ENCODE results near the gene WASHC2A.
"Not testable (repeated sequence)": the region's sequence is repeated elsewhere in the genome, so short reads cannot be mapped to it uniquely, and the experiment has no call there.

WASHC2A gene

DNA sequence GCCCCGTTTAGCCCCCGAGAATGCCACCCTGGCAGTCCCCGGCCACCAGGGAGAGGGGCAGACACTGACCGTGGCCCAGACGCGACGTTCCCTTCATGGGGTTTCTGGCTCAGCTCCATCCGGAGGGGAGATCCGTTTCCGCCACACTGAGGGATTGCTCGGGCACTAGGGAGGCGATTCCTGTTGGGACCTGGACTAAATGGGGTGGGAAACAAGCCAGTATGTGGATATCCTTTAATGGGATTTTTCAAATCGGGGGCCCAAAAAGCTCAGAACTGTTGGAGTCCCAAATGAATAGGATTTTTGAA is 552 bp downstream of the WASHC2A start:
- DNase-seq (ENCODE audit: low read depth in 2 of 2) = not testable (repeated sequence)

DNA sequence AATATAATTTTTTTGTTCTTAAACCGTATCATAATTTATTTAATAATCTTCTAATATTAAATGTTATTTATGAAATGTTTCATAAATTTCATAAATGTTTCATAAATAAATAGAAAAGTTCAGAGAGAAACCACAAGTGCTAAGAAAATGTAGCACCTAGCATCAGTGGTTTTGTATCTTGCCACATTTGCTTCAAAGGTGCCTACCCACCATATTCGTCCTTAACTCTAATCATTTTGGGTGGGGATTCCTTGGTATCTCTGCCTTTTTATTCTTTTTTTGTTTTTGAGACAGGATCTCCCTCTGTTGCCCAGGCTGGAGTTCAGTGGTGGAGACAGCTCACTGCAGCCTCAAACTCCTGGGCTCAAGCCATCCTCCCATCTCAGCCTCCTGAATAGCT is 7.4 kb downstream of the WASHC2A start:
- not testable (repeated sequence) for DNase-seq (ENCODE audit: low read depth in 2 of 2)

DNA sequence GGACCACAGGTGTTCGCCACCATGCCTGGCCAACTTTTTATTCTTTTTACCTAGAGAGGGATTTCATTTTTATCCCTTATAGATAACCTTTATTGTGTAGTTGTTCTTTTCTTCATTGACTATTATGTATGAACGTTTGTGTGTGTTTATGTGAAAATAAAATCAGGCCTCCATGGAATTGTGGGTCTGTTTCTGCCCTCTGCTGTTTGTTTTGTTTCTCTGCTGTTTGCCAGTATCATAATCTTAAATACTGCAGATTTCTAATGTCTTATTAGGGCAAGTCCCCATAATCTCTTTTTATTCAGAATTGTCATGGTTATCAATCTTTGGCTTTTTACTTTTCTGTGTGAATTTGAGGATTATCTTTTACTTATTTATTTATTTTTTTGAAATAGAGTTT is 7.8 kb downstream of the WASHC2A start:
- not testable (repeated sequence) for DNase-seq (ENCODE audit: low read depth in 2 of 2)

DNA sequence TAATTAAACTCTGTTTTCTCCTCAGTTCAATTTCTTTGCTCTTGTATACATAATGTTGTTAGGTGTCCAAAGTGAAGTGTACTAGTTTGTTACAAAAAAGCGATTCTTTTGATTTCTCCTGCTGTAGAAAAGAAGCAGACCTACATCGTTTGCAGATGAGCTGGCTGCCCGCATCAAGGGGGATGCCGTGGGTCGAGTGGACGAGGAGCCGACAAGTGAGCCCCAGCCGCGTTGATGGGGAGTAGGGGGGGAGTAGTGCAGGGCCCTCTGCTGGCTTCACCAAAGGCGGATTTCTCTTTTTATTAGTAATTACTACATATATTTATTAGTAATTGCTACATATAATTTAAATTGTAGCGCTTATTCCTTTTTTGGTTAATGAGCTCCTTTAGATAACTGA is 23.6 kb downstream of the WASHC2A start:
- DNase-seq (ENCODE audit: low read depth in 2 of 2) = not testable (repeated sequence)

DNA sequence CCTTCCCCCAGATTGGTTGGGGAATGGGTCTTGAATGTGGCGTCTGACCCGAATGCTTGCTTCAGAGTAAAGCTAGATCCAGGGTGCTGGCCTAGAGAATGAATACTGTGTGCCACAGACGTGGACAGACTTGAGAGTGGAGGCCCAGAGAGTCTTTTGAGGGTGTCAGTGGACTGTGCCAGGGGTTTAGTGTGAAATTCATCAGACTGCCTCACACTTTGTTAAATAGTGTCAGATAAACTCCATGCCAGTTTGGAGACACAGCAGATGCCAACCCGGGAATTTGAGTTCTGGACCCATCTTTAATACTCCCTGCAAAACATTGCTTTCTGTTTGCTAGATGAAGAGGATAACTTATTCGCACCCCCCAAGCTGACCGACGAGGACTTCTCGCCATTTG is 25.2 kb downstream of the WASHC2A start:
- not testable (repeated sequence) for DNase-seq (ENCODE audit: low read depth in 2 of 2)

DNA sequence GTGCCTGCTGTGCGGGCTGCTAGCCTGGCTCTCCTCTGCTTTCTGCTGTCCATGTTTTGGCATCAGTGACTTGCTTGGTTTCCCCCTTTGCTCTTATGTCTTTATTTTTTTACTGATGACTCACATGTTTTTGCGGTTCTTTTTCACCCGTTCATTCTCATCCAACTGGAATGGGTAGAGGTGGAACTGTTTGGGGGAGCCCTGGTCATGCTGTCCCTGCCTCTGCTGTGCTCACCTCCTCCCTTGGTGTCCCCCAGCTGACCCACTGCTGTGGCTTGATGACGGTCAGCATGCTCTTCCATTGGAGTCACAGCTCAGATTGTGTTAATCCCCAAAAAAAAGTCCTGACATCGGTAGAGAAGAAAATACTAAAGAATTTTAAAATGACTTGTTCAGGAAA is 26.9 kb downstream of the WASHC2A start:
- DNase-seq (ENCODE audit: low read depth in 2 of 2) = not testable (repeated sequence)

DNA sequence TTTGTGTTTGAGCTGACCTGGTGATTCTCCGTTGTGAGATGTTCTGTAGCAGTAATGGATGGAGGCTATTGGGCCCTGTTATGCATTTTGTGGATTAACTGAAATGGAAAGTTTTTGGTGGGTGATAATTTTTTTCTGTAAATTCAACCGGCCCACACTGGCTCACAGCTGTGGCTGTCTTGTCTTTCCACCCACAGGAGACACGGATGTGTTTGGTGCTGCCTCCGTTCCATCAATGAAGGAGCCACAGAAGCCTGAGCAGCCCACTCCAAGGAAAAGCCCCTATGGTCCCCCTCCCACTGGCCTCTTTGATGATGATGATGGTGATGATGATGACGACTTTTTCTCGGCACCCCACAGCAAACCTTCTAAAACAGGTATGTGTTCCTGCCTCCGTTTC is 27.6 kb downstream of the WASHC2A start:
- DNase-seq (ENCODE audit: low read depth in 2 of 2) = not testable (repeated sequence)

DNA sequence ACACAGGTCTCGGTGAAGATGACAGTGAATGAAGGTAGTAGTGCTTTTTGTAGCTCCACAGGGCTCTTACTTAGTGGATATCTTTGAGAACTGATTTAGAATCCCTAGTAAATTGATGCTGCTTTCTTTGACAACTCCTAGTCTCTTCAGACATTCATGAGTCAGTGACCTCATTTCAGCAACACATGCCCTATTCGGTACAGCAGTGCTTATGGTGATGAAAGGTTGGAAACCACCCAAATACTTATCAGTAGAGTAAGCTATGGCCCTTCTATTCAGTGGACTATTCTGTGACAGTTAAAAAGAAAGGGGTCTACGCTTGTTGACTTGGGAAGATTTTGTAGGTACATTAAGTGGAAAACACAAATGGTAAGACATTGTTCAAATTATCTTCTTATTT is 29.0 kb downstream of the WASHC2A start:
- DNase-seq (ENCODE audit: low read depth in 2 of 2) = not testable (repeated sequence)

DNA sequence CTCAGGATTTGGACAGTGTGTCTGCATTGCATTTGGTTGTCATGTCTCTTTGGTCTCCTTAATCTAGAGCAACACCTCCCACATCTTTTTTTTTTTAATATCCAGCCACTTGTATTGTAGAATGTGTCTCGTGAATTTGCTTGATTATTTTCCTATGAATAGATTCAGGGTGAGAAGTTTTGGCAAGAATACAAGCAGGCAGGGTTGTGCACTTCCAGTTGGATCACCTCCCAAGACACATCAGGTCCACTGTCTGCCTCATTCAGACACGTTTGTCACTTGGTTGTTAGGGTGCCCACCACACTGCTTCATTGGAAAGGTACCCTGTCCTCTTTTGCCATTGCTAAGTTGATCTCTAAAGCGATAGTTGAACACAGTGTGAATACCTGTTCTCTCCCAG is 30.9 kb downstream of the WASHC2A start:
- not testable (repeated sequence) for DNase-seq (ENCODE audit: low read depth in 2 of 2)

DNA sequence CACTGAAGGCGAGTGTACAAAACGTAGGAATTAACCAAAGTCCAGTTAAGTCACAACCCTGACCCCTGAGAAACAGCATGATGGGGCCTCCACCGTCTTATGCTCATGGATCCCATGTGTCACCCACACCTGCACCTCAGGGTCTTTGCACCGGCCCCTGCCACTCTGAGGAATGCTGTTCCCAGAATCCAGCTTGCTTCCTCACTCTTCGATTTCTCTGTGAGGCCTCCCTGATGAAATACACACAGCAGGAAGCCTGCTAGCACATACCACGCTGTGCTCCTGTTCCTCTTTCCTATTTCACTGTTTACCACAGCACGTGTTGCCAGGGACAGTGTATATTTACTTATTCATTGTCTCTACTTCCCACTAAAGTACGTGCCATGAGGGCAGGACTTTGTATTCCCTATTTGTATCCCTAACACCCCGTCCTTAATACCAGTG is 33.4 kb downstream of the WASHC2A start:
- DNase-seq (ENCODE audit: low read depth in 2 of 2) = not testable (repeated sequence)

DNA sequence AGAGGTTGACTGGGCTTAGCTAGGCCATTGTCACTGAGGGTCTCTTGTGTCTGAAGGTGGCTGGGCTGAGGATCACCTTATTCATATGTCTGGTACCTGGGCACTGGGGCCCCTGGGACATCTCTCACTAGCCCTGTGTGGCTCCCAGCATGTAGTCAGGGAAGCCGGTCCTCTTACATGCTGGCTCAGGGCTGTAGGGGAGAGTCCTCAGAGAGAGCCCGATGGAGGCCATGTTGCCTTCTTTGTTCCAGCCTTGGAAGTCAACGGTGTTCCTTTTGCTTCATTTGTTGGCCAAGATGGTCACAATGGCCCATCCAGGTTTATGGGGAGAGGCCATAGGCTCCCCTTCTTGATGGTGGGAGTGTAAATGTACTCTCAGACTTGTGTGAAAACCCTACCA is 34.0 kb downstream of the WASHC2A start:
- DNase-seq (ENCODE audit: low read depth in 2 of 2) = not testable (repeated sequence)

DNA sequence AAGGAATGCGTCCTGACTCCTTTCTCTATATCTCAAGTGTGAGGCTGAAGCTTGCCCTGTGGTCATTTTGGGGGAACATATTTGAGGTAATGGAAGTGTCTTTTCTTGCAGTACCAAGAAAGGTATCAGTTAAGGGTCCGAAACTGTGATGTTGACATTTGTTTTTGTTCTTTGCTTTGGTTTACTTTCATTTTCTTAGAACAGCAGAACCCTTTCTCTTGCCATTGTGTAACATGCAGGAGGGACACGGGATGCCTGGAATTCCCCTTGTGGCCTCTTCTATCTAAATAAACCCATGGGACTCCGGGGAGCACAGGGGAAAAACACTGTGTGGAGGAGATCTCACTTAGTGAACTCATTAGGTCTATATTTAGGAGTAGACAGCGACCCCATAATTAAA is 34.5 kb downstream of the WASHC2A start:
- not testable (repeated sequence) for DNase-seq (ENCODE audit: low read depth in 2 of 2)

DNA sequence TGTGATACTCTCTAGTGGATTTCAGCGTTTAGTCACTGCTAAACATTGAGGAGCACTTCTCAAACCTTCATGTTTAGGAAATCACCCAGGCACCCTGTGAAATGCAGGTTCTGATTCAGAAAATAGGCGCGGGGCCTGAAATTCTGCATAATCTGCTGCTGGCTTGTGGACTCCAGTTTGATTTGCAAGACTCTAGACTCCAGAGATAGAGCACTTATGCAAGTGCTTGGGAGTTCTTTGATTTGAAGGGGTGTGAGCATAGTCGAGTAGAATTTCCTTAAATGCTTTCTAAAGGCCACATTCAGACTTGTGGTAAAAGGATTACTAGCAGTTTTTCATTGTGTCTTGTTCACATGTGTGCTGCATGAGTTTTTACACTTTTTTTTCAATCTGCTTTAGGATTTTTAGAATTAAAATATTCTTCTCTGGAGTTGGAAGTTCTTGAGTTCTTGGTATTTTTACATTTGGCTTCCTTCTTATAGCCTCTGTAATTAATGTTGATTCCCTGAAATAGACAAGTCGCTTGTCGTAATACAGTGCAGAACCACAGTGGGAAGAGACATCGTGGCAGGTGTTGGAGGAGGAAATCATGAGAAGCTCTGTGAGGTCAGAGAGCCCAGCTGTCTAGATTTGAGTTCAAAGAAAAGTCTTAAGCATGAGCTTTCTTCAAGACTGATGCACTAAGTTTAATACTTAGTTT is 41.4 kb downstream of the WASHC2A start:
- not testable (repeated sequence) for DNase-seq (ENCODE audit: low read depth in 2 of 2)

DNA sequence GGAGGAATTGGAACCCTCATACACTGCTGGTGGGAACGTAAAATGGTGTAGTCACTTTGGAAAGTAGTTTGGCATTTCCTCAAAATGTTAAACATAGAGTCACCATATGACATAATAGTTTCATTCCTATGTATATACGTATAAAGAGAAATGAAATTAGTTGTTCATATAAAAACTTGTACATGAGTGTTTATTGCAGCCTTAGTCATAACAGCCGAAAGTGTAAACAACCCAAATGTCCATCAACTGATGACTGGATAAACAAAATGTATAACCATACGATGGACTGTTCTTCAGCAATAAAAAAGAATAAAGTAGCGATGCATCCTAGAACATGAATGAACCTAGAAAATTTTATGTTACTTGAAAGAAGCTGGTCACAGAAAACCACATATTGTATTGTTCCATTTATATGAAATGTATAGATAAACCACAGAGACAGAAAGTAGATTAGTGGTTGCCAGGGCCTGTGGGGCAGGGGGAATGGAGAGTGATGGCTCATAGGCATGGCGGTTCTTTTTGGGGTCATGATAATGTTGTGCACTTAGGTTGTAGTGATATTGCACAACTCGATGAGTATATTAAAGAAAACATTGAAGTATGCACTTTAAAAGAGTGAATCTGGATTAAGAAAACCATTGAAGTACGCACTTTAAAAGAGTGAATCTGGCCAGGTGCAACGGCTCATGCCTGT is 44.8 kb downstream of the WASHC2A start:
- not testable (repeated sequence) for DNase-seq (ENCODE audit: low read depth in 2 of 2)

DNA sequence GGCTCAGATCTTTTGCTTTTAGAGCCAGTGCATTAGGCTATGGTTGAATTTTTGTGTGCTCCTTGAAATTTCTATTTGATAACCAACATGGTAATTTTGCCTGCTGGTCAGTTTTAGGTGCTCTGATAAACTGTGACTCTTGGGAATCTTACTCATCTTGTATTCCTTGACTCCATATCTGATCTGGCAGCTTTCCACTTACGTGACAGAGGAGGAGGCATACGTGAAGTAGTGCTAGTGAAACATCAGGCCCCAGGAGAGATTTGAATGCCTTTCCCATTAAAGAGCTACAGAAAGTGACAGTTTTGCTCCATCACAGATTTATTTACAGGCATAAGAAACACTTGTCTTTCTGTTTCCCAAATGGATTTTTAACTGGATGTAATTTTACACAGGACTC is 59.0 kb downstream of the WASHC2A start:
- not testable (repeated sequence) for DNase-seq (ENCODE audit: low read depth in 2 of 2)

DNA sequence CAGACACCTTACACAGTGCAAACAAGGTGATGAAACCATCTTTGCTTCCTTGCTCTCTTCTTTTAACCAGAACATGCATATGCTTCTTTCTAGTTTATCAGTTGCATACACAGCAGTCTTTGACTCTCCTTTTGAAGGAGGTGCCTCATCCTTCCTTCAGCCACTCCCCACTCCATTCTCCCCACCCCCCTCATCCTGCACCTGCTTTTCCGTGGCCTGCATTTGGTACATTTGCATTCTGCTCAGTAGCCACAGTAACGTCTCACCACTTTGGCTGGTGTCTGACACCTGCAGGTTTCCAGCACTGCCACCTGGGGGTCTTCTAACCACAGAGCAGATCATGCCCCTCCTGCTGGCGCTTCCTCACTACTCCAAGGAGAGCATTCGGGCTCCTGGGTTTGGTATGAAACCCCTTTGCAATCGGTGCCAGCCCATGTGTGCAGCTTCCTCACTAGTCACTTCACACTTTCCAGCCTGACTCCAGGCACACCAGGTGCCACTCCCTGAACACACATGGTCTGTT is 60.1 kb downstream of the WASHC2A start:
- not testable (repeated sequence) for DNase-seq (ENCODE audit: low read depth in 2 of 2)

DNA sequence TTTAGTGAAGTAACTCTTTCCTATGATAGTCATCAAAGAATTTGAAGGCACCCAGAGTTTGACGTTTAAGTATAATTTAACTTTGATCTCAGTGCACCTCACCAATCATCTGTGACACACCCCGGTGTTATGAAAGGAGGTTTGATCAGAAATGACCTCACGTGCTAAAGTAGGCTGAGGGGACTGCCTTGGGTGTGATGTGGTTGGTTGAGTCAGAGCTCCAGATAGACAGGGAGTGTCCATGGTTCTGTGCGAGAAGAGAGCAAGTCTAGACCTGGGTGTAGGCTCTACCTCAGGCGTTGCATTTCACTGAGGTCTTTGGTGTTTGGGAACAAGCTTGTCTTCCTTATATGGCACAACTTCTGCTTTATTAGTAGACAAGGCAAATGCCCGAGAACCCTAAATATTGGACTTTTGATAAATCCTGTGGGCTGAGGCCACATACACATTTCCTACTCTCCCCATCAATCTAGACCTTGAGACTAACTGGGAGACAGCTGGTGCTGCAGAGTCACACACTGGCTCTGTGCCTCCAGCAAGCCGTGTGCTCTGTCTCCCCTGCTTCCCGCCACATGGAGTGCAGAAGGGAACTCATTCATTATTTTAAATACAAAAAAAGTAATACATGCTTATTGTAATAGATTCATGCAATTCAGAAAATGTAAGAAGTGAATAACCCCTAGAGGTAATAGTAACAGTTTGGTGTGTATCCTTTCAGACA is 63.7 kb downstream of the WASHC2A start:
- DNase-seq (ENCODE audit: low read depth in 2 of 2) = not testable (repeated sequence)

DNA sequence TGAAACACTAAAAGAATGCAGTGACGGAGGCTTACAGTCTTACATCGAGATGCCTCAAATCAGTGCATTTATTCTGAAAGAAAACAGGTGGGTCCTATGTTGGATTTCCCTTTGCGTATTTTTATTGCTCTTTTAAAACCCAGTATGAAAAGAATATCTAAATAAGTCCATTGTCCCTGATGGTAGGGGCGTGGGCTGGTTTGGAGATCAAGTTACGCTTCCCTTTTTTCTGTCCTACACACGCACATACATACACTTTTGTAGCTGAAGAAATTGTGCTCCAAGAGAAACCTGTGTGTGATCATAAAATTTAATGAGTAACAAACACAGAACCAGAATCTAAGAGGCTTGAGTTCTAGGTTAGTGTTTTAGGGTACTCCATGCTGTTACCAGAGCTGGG is 64.6 kb downstream of the WASHC2A start:
- not testable (repeated sequence) for DNase-seq (ENCODE audit: low read depth in 2 of 2)

DNA sequence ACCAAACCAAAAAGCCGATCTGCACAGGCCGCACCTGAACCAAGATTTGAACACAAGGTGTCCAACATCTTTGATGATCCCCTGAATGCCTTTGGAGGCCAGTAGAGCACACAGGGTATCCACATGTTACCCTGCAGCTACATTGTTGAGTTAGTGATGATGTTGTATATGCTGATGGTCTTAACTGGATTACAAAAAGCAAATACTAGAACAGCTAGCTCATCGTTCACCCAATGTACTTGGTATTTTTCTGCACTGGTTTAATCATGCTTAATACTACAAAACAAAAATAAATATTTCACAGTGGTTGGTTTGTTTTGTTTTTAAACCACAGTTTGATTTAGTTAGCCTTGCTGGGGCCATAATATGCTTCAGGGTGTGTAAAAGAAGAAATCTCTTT is 65.1 kb downstream of the WASHC2A start:
- DNase-seq (ENCODE audit: low read depth in 2 of 2) = not testable (repeated sequence)

DNA sequence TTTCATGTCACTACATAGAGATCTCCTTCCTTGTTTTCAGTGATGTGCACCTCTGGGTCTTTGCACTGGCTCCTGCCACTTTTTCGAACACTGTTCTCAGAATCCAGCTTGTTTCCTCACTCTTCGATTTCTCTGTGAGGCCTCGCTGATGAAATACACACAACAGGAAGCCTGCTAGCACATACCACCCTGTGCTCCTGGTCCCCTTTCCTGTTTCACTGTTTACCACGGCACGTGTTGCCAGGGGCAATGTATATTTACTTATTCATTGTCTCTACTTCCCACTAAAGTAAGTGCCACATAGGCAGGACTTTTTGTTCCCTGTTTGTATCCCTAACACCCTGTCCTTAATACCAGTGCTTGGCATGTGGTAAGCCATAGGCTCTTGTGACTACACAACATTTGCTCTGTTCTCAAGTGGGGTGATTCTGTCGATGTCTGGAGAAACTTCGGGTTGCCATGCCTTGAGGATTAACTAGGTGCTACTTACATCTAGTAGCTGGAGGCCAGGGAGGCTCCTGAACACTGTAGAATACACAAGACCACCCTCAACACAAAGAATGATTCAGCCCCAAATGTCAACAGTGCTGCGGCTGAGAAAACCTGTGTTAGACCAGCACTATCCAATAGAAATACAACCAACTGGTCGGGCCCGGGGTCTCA is 75.9 kb downstream of the WASHC2A start:
- not testable (repeated sequence) for DNase-seq (ENCODE audit: low read depth in 2 of 2)

DNA sequence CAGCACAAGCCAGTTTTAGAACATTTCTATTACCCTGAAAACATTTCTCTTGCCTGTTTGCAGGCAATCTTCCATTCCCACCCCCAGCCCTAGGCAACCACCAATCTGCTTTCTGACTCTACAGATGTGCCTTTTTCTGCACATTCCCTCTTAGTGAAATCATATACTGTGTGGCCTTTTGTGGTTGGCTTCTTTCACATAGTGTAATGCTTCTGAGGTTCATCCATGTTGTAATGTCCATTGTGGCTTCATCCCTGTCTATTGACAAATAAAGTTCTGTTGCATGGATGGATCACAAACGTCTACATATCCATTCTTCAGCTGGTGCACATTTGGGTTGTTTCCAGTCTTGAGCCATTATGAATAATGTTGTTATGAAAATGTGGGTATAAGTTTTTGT is 77.8 kb downstream of the WASHC2A start:
- not testable (repeated sequence) for DNase-seq (ENCODE audit: low read depth in 2 of 2)

DNA sequence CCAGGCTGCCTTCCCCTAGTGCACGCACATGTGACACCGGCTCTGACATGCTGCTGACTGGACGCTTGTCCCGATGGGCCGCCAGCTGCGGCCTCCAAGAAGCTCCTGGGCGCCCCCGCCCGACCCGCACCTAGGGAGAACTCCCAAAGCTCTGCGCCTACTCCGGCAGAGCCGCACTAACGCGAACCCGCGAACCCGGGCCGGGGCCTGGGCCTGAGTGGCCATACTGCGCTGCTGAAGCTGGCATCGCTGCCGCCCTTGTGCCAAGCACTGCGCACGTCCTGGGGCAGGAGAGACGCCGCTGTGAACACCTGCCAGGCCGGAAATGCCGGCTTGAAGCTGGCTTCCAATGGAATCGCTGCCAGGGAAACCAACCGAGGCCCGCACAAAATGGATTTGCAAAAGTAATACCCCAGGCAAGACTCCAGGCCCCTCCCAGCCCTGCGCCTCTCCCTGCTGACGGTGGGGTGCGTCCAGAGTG is 85.1 kb downstream of the WASHC2A start:
- no peak for DNase-seq (ENCODE audit: low read depth in 2 of 2)

Measured in stimulated activated CD4-positive, alpha-beta T cell treated with anti-CD3 and anti-CD28 coated beads, Interleukin-4, amount 100 ng/mL, for 48 hours (primary cell).